ENCODE results near the gene SEC31A. TPM values are rescaled to one million over a fixed set of nuclear protein-coding genes. Genes with fewer than 3 reads are reported as not detected.

The SEC31A gene
- total RNA-seq, 1 experiment from 2014 or later = 137 TPM

DNA sequence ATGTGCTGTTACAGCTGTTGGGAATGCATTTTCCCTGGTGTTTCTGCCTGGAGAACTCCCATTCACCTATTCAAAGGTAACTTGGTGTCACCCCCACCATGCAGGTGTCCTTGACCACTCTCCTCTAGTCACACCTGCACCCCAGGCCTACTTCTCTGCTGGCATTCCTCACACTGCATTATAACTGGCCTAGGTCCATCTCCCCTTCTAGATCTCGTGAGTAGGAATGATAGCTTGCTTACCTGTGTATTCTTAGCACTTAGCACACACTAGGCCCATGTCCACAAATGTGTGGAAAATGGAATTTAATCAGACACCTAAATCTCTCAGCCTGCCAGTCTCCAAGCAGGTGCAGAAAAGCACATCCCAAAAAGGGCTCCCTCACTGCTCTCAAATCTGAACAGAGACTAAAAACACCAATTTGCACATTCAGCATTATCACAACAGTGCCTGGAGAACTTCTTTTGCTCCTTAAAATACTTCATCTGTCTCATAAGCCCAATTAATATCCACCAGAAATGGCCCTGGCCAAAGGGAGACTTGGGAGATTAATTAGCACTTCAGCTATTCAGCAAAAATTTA lies 110.7 kb downstream of the SEC31A start (continued):
- no peak for TF ChIP-seq NFATC4 (CRISPR knock-in tag; IDR thresholded peaks at IDR 0.05)

DNA sequence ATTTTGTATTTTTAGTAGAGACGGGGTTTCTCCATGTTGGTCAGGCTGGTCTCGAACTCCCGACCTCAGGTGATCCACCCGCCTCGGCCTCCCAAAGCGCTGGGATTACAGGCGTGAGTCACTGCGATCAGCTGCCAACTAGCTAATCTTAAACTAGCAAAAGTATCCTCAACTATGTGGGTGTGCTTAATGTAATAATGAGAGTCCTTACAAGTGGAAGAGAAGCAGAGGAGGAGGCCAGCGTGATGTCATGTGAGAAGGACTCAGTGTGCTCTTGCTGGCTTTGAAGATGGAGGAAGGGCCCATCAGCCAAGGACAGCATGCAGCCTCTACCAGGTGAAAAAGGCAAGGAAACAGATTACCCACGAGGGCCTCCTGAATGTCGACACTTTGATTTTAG lies 111.9 kb downstream of the SEC31A start:
- Mint-ChIP-seq H3K27me3 (ENCODE audit: low read depth) (peaks cover 60% of the 10 kb centered on the region), H3K4me1 (peaks cover 30% of the 10 kb centered on the region), H3K27ac (no peak overlapping the region), H3K36me3 (no peaks in the 10 kb centered on the region; the same call in 1 of the 2 replicates), H3K4me3 (no peak overlapping the region), H3K9me3 (no peaks in the 10 kb centered on the region)
- ChIA-PET POLR2A (no interaction called here), CTCF (interaction anchor here (0.6 kb wide), 1 partner anchor 20 kb away, joined by 3 read pairs; no protein-coding TSS in a partner anchor)
- TF ChIP-seq, protein P1, sequence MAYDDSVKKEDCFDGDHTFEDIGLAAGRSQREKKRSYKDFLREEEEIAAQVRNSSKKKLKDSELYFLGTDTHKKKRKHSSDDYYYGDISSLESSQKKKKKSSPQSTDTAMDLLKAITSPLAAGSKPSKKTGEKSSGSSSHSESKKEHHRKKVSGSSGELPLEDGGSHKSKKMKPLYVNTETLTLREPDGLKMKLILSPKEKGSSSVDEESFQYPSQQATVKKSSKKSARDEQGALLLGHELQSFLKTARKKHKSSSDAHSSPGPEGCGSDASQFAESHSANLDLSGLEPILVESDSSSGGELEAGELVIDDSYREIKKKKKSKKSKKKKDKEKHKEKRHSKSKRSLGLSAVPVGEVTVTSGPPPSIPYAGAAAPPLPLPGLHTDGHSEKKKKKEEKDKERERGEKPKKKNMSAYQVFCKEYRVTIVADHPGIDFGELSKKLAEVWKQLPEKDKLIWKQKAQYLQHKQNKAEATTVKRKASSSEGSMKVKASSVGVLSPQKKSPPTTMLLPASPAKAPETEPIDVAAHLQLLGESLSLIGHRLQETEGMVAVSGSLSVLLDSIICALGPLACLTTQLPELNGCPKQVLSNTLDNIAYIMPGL (CRISPR knock-in tag; IDR thresholded peaks at IDR 0.05) = no peak
- TF ChIP-seq MYBL2 (CRISPR knock-in tag; IDR thresholded peaks at IDR 0.05) (no peak), CREM (CRISPR knock-in tag; IDR thresholded peaks at IDR 0.05) (no peak), ZNF671 (CRISPR knock-in tag; IDR thresholded peaks at IDR 0.05) (no peak), ELF4 (CRISPR knock-in tag; IDR thresholded peaks at IDR 0.05; ENCODE audit: low read depth) (no peak), JUN (CRISPR knock-in tag; IDR thresholded peaks at IDR 0.05) (no peak), ESRRA (CRISPR knock-in tag; IDR thresholded peaks at IDR 0.05; ENCODE audit: borderline replicate concordance) (no peak), NFE2L1 (CRISPR knock-in tag; IDR thresholded peaks at IDR 0.05) (no peak)
- TF ChIP-seq, protein P2, sequence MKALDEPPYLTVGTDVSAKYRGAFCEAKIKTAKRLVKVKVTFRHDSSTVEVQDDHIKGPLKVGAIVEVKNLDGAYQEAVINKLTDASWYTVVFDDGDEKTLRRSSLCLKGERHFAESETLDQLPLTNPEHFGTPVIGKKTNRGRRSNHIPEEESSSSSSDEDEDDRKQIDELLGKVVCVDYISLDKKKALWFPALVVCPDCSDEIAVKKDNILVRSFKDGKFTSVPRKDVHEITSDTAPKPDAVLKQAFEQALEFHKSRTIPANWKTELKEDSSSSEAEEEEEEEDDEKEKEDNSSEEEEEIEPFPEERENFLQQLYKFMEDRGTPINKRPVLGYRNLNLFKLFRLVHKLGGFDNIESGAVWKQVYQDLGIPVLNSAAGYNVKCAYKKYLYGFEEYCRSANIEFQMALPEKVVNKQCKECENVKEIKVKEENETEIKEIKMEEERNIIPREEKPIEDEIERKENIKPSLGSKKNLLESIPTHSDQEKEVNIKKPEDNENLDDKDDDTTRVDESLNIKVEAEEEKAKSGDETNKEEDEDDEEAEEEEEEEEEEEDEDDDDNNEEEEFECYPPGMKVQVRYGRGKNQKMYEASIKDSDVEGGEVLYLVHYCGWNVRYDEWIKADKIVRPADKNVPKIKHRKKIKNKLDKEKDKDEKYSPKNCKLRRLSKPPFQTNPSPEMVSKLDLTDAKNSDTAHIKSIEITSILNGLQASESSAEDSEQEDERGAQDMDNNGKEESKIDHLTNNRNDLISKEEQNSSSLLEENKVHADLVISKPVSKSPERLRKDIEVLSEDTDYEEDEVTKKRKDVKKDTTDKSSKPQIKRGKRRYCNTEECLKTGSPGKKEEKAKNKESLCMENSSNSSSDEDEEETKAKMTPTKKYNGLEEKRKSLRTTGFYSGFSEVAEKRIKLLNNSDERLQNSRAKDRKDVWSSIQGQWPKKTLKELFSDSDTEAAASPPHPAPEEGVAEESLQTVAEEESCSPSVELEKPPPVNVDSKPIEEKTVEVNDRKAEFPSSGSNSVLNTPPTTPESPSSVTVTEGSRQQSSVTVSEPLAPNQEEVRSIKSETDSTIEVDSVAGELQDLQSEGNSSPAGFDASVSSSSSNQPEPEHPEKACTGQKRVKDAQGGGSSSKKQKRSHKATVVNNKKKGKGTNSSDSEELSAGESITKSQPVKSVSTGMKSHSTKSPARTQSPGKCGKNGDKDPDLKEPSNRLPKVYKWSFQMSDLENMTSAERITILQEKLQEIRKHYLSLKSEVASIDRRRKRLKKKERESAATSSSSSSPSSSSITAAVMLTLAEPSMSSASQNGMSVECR (CRISPR knock-in tag; IDR thresholded peaks at IDR 0.05; ENCODE audit: borderline replicate concordance) = no peak
- TF ChIP-seq, protein P3, sequence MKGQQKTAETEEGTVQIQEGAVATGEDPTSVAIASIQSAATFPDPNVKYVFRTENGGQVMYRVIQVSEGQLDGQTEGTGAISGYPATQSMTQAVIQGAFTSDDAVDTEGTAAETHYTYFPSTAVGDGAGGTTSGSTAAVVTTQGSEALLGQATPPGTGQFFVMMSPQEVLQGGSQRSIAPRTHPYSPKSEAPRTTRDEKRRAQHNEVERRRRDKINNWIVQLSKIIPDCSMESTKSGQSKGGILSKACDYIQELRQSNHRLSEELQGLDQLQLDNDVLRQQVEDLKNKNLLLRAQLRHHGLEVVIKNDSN (CRISPR knock-in tag; IDR thresholded peaks at IDR 0.05) = no peak
- TF ChIP-seq, protein P4, sequence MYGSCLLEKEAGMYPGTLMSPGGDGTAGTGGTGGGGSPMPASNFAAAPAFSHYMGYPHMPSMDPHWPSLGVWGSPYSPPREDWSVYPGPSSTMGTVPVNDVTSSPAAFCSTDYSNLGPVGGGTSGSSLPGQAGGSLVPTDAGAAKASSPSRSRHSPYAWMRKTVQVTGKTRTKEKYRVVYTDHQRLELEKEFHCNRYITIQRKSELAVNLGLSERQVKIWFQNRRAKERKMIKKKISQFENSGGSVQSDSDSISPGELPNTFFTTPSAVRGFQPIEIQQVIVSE (CRISPR knock-in tag; IDR thresholded peaks at IDR 0.05; ENCODE audit: borderline replicate concordance) = no peak
- TF ChIP-seq, protein P5, sequence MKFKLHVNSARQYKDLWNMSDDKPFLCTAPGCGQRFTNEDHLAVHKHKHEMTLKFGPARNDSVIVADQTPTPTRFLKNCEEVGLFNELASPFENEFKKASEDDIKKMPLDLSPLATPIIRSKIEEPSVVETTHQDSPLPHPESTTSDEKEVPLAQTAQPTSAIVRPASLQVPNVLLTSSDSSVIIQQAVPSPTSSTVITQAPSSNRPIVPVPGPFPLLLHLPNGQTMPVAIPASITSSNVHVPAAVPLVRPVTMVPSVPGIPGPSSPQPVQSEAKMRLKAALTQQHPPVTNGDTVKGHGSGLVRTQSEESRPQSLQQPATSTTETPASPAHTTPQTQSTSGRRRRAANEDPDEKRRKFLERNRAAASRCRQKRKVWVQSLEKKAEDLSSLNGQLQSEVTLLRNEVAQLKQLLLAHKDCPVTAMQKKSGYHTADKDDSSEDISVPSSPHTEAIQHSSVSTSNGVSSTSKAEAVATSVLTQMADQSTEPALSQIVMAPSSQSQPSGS (CRISPR knock-in tag; IDR thresholded peaks at IDR 0.05; ENCODE audit: borderline replicate concordance, low read depth) = no peak
- no peak for DNase-seq (ENCODE audit: low spot score)
- no peak for ATAC-seq

DNA sequence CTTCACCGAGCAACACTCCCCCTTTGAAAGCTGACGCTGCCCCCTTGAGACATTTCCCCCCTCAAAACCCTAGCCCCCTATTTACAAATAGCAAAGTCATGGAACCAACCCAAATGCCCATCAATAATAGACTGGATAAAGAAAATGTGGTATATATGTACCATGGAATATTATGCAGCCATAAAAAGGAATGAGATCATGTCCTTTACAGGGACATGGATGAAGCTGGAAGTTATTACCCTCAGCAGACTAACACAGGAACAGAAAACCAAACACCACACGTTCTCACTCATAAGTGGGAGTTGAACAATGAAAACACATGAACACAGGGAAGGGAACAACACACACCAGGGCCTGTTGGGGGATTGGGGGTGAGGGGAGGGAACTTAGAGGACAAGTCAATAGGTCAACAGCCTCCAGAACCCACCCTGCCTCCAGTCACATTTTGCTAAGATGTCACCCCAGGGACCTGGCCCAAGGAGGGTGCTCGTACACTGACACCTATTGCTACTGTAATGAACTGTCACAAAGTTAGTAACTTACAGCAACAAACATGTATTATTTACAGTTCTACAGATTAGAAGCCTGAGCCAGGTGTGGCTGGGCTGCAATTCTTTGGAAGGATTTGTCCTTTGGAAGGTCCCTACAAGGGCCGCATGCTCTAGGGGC lies 113.0 kb downstream of the SEC31A start:
- Mint-ChIP-seq H3K4me3 (no peak overlapping the region), H3K27me3 (ENCODE audit: low read depth) (peaks cover 49% of the 10 kb centered on the region), H3K4me1 (peaks cover 26% of the 10 kb centered on the region), H3K36me3 (no peaks in the 10 kb centered on the region; the same call in 1 of the 2 replicates), H3K9me3 (no peaks in the 10 kb centered on the region), H3K27ac (no peak overlapping the region)
- CTCF ChIA-PET = no interaction called here
- POLR2A ChIA-PET = no interaction called here
- DNase-seq (ENCODE audit: low spot score) (no peak), ATAC-seq (no peak)
- TF ChIP-seq, protein P6, sequence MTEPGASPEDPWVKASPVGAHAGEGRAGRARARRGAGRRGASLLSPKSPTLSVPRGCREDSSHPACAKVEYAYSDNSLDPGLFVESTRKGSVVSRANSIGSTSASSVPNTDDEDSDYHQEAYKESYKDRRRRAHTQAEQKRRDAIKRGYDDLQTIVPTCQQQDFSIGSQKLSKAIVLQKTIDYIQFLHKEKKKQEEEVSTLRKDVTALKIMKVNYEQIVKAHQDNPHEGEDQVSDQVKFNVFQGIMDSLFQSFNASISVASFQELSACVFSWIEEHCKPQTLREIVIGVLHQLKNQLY (CRISPR knock-in tag; IDR thresholded peaks at IDR 0.05) = no peak
- TF ChIP-seq NR1H2 (CRISPR knock-in tag; IDR thresholded peaks at IDR 0.05) (no peak), ZNF671 (CRISPR knock-in tag; IDR thresholded peaks at IDR 0.05) (no peak)
- TF ChIP-seq, protein P7, sequence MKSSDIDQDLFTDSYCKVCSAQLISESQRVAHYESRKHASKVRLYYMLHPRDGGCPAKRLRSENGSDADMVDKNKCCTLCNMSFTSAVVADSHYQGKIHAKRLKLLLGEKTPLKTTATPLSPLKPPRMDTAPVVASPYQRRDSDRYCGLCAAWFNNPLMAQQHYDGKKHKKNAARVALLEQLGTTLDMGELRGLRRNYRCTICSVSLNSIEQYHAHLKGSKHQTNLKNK (CRISPR knock-in tag; IDR thresholded peaks at IDR 0.05) = no peak
- TF ChIP-seq, protein P8, sequence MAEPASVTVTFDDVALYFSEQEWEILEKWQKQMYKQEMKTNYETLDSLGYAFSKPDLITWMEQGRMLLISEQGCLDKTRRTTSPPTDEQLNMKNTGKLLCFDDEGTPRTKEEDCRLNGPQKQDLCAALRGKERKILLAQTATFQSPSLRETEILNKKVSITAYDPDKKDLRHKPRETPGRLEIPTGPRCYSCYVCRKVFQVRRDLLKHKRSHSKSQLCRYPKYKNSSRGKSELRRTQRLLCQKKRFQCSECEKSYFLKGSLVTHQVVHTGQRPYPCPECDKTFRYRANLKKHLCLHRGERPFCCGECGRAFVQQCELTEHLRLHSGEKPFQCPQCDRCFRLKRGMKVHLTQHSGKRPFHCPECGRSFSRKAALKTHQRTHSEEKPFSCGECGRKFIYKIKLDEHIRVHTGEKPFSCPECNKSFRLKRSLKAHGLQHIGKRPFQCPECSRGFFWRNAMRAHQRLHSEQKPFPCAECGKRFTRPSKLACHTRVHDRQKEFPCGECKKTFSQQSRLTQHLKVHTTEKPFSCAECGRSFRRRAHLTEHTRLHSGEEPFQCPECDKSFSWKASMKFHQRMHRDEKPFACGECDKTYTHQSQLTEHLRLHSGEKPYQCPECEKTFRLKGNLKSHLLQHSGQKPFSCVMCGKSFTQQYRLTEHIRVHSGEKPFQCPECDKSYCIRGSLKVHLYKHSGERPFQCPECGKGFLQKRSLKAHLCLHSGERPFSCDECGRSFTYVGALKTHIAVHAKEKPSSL (CRISPR knock-in tag; conservative IDR thresholded peaks at IDR 0.05) = no peak
